Activated gamma-delta T cell (primary cell): ENCODE results near the gene GAB1.

ENCODE experiments used
- DNase-seq: peaks from one replicate; lab custom pipeline; 2025; lab: John Stamatoyannopoulos, UW

GAB1 gene

DNA sequence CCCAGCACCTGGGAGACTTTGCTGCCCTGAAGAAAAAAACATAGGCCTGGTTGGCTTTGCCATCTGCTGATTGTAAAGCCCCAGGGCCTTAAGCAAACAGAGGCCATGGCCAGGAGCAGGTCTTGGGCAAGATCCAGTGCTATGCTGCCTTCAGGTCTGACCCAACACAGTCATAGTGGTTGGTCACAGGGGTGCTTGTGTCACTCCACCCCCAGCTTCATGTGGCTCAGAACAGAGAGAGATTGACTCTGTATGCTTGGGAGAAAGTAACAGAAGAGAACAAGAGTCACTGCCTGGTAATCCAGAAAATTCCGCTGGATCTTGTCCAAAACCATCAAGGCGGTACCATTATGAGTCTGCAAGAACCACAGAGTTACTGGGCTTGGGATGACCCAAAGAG is 152.4 kb downstream of the GAB1 start:
- DNase-seq, result no peak

DNA sequence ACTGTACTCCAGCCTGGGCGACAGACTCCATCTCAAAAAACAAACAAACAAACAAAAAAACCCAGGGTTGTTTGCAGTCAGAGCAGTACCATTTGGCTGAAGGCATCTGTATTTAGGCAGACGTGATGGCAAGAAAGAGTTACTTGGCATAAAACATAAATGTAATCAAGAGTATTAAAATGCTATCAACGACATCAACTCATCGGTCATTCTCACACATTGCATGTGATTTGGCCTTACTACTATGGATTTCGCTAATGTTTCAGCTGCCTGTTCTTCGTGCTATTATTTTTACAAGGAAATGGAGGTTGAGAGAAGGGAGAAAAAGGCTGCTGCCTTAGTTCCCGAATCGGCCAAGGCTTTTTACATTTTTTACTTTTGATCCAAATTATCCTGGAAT is 161.3 kb downstream of the GAB1 start:
- no peak for DNase-seq

DNA sequence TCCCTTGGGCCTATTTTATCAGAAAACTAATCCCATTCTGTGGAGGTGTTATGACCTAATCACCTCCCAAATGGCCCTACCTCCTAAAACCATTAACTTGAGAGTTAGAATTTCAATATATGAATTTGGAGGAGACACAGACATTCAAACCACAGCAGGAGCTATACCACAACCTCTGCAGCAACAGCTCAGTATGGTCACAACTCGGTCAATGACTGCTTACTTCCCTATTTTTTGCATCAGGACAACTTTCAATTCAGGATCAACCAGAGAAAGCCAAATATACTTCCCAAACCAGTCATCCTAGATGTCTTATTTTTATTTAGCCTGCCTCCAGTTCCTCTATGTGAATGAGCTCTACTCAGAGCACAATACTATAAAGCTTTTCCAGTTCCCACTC is 165.6 kb downstream of the GAB1 start:
- no peak for DNase-seq

DNA sequence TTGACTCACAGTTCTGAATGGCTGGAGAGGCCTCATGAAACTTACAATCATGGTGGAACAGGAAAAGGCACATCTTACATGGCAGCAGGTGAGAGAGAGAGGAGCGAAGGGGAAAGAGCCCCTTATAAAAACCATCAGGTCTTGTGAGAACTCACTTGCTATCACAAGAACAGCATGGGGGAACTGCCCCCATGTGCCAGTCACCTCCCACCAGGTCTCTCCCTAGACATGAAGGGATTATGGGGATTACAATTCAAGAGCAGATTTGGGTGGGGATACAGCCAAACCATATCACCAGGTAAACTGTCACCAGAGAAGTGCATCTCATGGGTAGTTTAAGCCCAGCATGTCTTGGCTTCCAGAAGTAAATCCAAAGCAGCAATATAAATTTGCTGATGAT is 169.4 kb downstream of the GAB1 start:
- DNase-seq, result no peak

DNA sequence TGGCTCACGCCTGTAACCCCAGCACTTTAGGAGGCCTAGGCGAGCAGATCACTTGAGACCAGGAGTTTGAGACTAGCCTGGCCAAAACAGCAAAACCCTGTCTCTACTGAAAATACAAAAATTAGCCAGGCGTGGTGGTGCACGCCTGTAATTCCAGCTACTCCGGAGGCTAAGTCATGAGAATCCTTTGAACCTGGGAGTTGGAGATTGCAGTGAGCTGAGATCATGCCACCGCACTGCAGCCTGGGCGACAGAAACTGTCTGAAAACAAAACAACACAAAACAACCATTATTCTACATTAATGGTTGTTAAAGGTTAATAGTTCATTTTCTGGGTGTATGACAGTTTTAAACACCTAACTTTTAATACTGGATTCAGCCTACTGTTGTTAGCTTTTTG is 175.2 kb downstream of the GAB1 start:
- DNase-seq, result no peak

DNA sequence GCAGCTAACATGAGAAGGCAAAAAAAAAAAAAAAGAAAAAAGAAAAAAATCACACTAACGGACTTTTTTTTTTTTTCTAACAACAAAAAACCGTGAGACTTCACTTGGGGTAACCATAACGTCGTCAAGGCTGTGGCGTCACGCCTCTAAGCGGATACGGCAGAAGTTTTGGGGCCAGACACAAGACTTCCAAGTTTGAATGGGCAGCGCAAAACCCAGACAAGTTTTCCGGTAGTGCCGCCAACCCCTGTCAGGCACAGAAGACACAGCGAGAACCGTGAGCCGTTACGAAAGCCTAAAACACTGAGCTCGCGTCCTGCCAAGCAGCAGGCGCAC is 176.3 kb downstream of the GAB1 start:
- no peak for DNase-seq

DNA sequence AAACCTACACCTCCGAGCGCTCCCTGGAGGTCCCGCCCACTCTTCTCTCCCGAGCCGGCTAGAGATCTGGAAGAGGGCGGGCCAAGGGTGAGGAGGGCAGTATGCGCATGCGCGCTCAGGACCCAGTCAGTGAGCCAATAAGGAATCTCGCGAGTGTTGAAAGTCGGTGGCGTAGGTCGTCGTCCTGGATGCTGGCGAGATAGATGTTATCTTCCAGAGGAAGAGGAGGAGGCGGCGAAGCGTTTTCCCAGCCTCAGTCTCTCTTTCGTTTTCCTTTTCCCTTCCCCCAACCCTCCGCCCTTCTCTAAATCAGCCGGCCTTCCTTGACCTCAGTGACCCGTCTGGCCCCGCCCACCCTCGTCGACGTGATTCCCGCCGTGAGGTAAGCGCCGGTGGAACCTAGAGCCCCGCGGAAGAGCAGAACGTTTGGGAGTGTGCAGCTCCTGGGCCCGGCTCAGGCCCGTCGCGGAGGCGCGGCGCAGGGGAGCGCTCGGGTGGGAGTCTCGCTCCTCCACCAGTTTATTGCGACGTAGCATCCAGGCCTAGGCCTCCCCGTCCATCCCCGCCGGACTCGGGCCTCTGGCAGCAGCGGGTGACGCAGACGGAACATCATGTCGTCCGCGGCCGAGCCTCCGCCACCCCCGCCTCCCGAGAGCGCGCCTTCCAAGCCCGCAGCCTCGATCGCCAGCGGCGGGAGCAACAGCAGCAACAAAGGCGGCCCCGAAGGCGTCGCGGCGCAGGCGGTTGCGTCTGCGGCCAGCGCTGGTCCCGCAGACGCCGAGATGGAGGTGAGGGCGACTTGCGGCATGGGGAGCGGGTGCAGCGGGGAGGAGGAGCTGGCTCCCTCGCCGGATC is 176.9 kb downstream of the GAB1 start, which contains the start of gene SMARCA5:
Gene SMARCA5, plus strand, starts transcription at position 389 of the 855 bp plus-strand sequence. Its CDS starts 223 bp downstream, at position 612.
- DNase-seq, result peak; percentile 79

DNA sequence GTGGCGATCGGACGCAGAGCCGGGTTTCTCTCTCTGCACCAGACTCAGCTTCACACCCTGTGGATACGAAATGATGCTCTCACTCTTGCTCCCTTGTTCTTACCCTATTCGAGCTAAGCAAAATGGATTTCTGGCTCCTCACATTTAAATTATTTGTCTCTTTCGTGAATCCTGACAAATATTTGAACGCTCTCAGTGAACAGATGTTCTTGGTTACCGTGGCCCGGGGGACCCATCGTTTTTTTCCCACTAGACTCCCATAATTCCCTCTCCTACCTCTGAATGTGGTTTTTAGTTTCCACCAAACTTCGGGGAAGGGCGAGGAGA is 177.5 kb downstream of the GAB1 start:
- no peak for DNase-seq

DNA sequence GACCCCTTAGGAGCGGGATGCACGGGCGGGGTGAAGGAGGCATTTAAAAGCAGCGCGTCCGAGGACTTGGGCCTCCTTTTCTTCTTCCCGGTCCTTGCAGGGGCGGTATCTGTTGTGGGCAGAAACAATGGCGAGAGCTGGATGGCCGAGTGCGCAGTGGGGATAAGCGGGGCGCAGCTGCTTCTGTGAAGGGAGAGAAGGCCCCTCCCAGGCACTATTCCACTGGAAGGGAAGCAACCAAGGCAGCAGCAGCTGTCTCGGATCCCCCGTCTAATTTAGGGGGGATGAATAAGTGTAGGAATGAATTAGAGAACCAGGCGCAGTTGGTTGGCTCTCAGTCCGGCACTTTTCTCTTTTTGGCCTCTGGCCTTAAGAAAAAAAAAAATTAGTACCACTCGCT is 177.8 kb downstream of the GAB1 start:
- DNase-seq, result no peak

DNA sequence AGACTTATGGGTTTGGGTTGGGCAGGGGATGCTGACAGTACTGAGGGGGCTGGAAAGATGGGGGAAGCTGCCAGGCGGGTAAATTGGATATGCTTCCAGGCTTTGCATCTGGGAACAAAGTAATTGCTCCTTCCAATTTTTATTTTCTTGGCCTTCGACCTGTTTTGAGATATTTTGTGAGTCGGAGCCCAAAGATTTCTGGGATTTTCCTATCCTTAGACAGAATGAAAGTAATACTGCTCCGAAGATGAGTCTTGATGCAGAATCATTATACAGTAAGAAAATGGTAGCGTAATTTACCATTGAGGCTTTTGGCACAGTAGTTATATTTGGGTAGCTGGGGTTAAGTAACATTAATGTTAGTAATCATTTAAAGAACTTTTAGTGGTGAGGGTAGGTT is 178.2 kb downstream of the GAB1 start:
- DNase-seq, result no peak

DNA sequence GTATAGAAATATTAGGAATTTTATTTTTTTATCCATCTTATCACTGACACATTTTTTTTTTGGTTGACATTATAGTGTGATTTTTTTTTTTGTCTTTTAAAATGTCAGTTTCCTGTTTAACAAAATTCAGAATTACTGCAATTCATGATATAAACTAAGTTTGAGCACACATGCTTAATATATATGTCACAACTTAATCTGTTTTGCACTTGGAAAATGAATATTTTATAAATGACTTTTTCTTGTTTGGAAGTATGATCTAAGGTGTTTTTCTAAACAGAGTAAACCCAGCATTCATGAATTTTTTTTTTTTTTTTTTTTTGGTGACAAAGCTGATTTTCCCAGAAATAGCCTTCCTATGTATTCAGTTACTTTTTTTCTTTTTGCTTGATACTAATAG is 179.2 kb downstream of the GAB1 start:
- DNase-seq, result no peak

DNA sequence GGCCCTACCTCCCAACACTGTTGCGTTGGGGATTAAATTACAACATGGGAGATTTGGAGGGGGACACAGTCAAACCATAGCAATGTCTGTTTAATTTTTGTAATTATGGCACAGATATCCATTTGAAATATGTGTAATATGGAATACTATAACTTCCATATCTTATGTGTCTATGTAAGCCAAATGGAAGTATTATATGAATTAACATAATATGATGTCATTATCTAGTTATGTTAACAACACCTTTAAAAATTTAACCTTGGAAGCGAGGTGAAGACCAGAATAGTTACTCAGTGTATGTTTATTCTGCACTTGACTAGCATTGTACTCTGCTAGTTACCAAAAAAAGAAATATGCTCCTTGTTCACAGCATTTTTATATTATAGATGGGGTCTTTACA is 181.1 kb downstream of the GAB1 start:
- DNase-seq, result no peak
